Endothelial cell of umbilical vein (primary cell): ENCODE results near the gene SLC44A3. TPM values are rescaled to one million over a fixed set of nuclear protein-coding genes. Genes with fewer than 3 reads are reported as not detected.

Experiments used
- BruUV-seq: library from RNA; stranded (reverse); fragments of 400-500 nt; replicated peaks from 2 replicates; lab custom pipeline; 2021; lab: Mats Ljungman, UMichigan
- CTCF ChIA-PET: fragments of 300-600, 350-600 bp; sonication (Branson Sonifier 250); formaldehyde crosslinking; loops from one replicate; lab custom pipeline; 2021; ENCODE audit warnings: antibody characterized with exemption, inconsistent platforms; lab: Charles Lee
- POLR2A ChIA-PET: fragments of 300-600, 350-600 bp; sonication (Branson Sonifier 250); formaldehyde crosslinking; loops from one replicate; lab custom pipeline; 2021; ENCODE audit warnings: antibody characterized with exemption, inconsistent platforms; lab: Charles Lee
- DNase-seq: peaks from one replicate; pipeline ENCODE4 v3.0.0-alpha.2; 2011; ENCODE audit warnings: low read depth, low spot score
- FAIRE-seq: peaks from 2 replicates; lab custom pipeline; 2011; peaks lifted over from hg19 to GRCh38; lab: Jason Lieb, UNC
- H2AFZ ChIP-seq: 2 replicates; pipeline ENCODE4 v1.6.0; 2012; ENCODE audit warnings: low read depth, low read length, control low read depth, inconsistent platforms
- H3K27ac ChIP-seq: 2 replicates; pipeline ENCODE4 v1.5.1; 2011; ENCODE audit warnings: low read depth, mild to moderate bottlenecking, control low read depth, low read length, moderate library complexity; ENCODE audit not compliant: insufficient read depth
- H3K27me3 ChIP-seq, 2 experiments: 2 replicates each; pipeline versions ENCODE4 v1.6.0 to v1.6.1; 2011; ENCODE audit warnings: low read length in 2 of 2, mixed read lengths in 1 of 2; ENCODE audit not compliant: control insufficient read depth in 2 of 2, insufficient read depth in 2 of 2
- H3K36me3 ChIP-seq, 2 experiments: 2 replicates in 1 of 2; 3 replicates in 1 of 2; pipeline ENCODE4 v1.5.1; 2011; ENCODE audit warnings: low read length in 2 of 2, mild to moderate bottlenecking in 1 of 2, moderate library complexity in 1 of 2; ENCODE audit not compliant: control insufficient read depth in 2 of 2, insufficient read depth in 2 of 2; ENCODE audit errors: extremely low read depth in 1 of 2
- H3K4me1 ChIP-seq: 3 replicates; pipeline ENCODE4 v1.5.1; 2011; ENCODE audit warnings: mild to moderate bottlenecking, low read length; ENCODE audit not compliant: control insufficient read depth, insufficient read depth; ENCODE audit errors: extremely low read depth
- H3K4me2 ChIP-seq: 2 replicates; pipeline ENCODE4 v1.6.1; 2011; ENCODE audit warnings: low read length, control low read depth, mixed read lengths; ENCODE audit not compliant: insufficient read depth
- H3K4me3 ChIP-seq, 3 experiments: fragments of 200-600 bp in 1 of 3; sonication (generic), shearing (Covaris generic) in 1 of 3; replicated peaks in 1 of 3; 2 replicates each; pipeline ENCODE4 v1.5.1; 2011 to 2016; ENCODE audit warnings: control low read depth in 3 of 3, low read length in 3 of 3, mild to moderate bottlenecking in 2 of 3, inconsistent platforms in 1 of 3, low read depth in 1 of 3, moderate library complexity in 1 of 3; ENCODE audit not compliant: insufficient read depth in 1 of 3
- H3K79me2 ChIP-seq: 2 replicates; pipeline ENCODE4 v1.6.0; 2012; ENCODE audit warnings: low read length, inconsistent platforms; ENCODE audit not compliant: control insufficient read depth, insufficient read depth
- H3K9ac ChIP-seq: replicated peaks from 2 replicates; pipeline ENCODE3; 2011; ENCODE audit warnings: low read length, control low read depth; ENCODE audit not compliant: insufficient read depth; ENCODE audit errors: extremely low read depth
- H3K9me1 ChIP-seq: replicated peaks from 3 replicates; pipeline ENCODE4 v1.6.0; 2011; ENCODE audit warnings: mild to moderate bottlenecking, low read length; ENCODE audit not compliant: control insufficient read depth, insufficient read depth; ENCODE audit errors: extremely low read depth
- H3K9me3 ChIP-seq: replicated peaks from 2 replicates; pipeline ENCODE4 v1.5.1; 2012; ENCODE audit warnings: low read length, inconsistent platforms; ENCODE audit not compliant: control insufficient read depth, insufficient read depth
- H4K20me1 ChIP-seq: replicated peaks from 2 replicates; pipeline ENCODE3; 2011; ENCODE audit warnings: mild to moderate bottlenecking, low read length; ENCODE audit not compliant: control insufficient read depth, insufficient read depth; ENCODE audit errors: extremely low read depth
- CTCF ChIP-seq, 2 donors: IDR thresholded peaks; 1 replicate in 1 of 2; 2 replicates in 1 of 2; pipeline ENCODE4 v1.5.1; 2011; ENCODE audit warnings: low read length in 2 of 2, mild to moderate bottlenecking in 2 of 2, moderate library complexity in 2 of 2, control low read depth in 1 of 2, inconsistent platforms in 1 of 2, low read depth in 1 of 2; ENCODE audit not compliant: insufficient read depth in 1 of 2; ENCODE audit errors: extremely low read depth in 1 of 2
- EZH2 ChIP-seq: IDR thresholded peaks from 2 replicates; pipeline ENCODE4 v1.6.1; 2012; ENCODE audit warnings: borderline replicate concordance, low read depth, mild to moderate bottlenecking, moderate library complexity, low read length, inconsistent platforms; ENCODE audit not compliant: severe bottlenecking
- FOS ChIP-seq: IDR thresholded peaks from 2 replicates; pipeline ENCODE4 v1.6.1; 2011; ENCODE audit warnings: mild to moderate bottlenecking, low read length, moderate library complexity, borderline replicate concordance; ENCODE audit not compliant: insufficient read depth
- GATA2 ChIP-seq: IDR thresholded peaks from 2 replicates; pipeline ENCODE4 v1.7.0; 2011; ENCODE audit warnings: low read depth, mild to moderate bottlenecking, moderate library complexity, mixed read lengths, low read length; ENCODE audit not compliant: insufficient read length, insufficient read depth
- JUN ChIP-seq: IDR thresholded peaks from 2 replicates; pipeline ENCODE4 v1.6.1; 2011; ENCODE audit warnings: borderline replicate concordance, low read depth; ENCODE audit not compliant: insufficient read length, insufficient read depth
- MAX ChIP-seq: IDR thresholded peaks from 2 replicates; pipeline ENCODE4 v1.6.1; 2011; ENCODE audit not compliant: insufficient read depth, insufficient read length
- MYC ChIP-seq: IDR thresholded peaks from one replicate; pipeline ENCODE4 v1.6.1; 2011; ENCODE audit warnings: mild to moderate bottlenecking, low read depth, low read length
- POLR2A ChIP-seq: IDR thresholded peaks from 2 replicates; pipeline ENCODE4 v1.6.1; 2012; ENCODE audit warnings: low read depth, mild to moderate bottlenecking, control low read depth, low read length
- POLR2AphosphoS5 ChIP-seq: IDR thresholded peaks from 2 replicates; pipeline ENCODE4 v1.6.1; 2012; ENCODE audit warnings: low read depth, mild to moderate bottlenecking, control low read depth, low read length, moderate library complexity; ENCODE audit not compliant: insufficient read depth
- dilution Hi-C: fragments of 300-500 bp; cut with MboI; formaldehyde crosslinking; loops from one replicate; pipeline ENCODE4 v1.15.0; 2019; ENCODE audit warnings: low sequenced_read_pairs; ENCODE audit not compliant: extremely low pct_ligation_motif_present
- intact Hi-C: fragments of 100-400 bp; cut with micrococcal nuclease; formaldehyde crosslinking; loops from one replicate; pipeline ENCODE4 v1.10.0; 2022
- polyA plus RNA-seq, 4 experiments: library from polyadenylated mRNA; depleted of rRNA in 3 of 4; stranded (reverse) in 3 of 4; unstranded in 1 of 4; fragments of >200 nt; gene quantifications; 2 replicates each; pipeline versions ENCODE4 v1.2.1 to v1.2.3, GENCODE V29; 2011 to 2012; ENCODE audit warnings: missing spikeins in 1 of 4
- total RNA-seq: library from RNA; stranded (reverse); gene quantifications from 2 replicates; pipeline ENCODE4 v1.2.3, GENCODE V29; 2021

SLC44A3 gene
- total and polyA plus RNA-seq, 2 donors (not counting 3 experiments of a cell fraction or from before 2014, with no cell fraction given) = 0.29 to 0.42 TPM

GRCh38 chr1:94823116-94823515, 3.0 kb downstream of the SLC44A3 start:
- Histone ChIP-seq H3K4me3 (no peak overlapping the region), H3K4me2 (no peak overlapping the region), H3K9me3 (no peaks in the 10 kb centered on the region), H3K9me1 (no peaks in the 10 kb centered on the region), H2AFZ (no peak overlapping the region), H3K36me3 (no peaks in the 10 kb centered on the region), H3K79me2 (no peaks in the 10 kb centered on the region), H3K27ac (no peak overlapping the region), H3K4me1 (peaks cover 2% of the 10 kb centered on the region), H4K20me1 (no peaks in the 10 kb centered on the region), H3K27me3 (peaks cover 44 to 53% of the 10 kb centered on the region in 2 experiments), H3K9ac (no peak overlapping the region)
- DNase-seq (no peak), FAIRE-seq (no peak)
- CTCF ChIA-PET = interaction anchor here (2.1 to 3.9 kb wide), 2 partner anchors 219 to 220 kb away, joined by 6 to 17 read pairs; no protein-coding TSS in a partner anchor
- intact Hi-C loops = no loop called here
- POLR2A ChIA-PET = no interaction called here
- BruUV-seq = no TSS peak
- dilution Hi-C loops = loop anchor here (25.0 kb wide), 1 partner anchor 286 kb away; the partner anchor contains the start of gene F3
- TF ChIP-seq POLR2A (no peak), GATA2 (no peak), MYC (no peak), MAX (no peak)

- Histone ChIP-seq H3K27me3 (peaks cover 35 to 48% of the 10 kb centered on the region in 2 experiments), H3K9me3 (no peaks in the 10 kb centered on the region), H3K4me2 (no peak overlapping the region), H3K4me1 (no peaks in the 10 kb centered on the region), H3K9me1 (no peaks in the 10 kb centered on the region), H3K36me3 (no peaks in the 10 kb centered on the region), H4K20me1 (no peaks in the 10 kb centered on the region), H3K27ac (no peak overlapping the region), H3K79me2 (no peaks in the 10 kb centered on the region), H3K9ac (no peak overlapping the region), H2AFZ (no peak overlapping the region), H3K4me3 (no peak overlapping the region)
- CTCF ChIA-PET = no interaction called here
- BruUV-seq = no TSS peak
- TF ChIP-seq EZH2 (no peak), POLR2AphosphoS5 (no peak), MAX (no peak), MYC (no peak), FOS (no peak), GATA2 (no peak), JUN (no peak), CTCF (IDR thresholded peaks at IDR 0.05; ENCODE audit: extremely low read depth in 1 of 2, insufficient read depth in 1 of 2, low read depth in 1 of 2, low read length in 2 of 2) (no peak), POLR2A (no peak)
- dilution Hi-C loops (no loop called here), intact Hi-C loops (no loop called here)
- no peak for FAIRE-seq
- POLR2A ChIA-PET = no interaction called here
- no peak for DNase-seq
Observed at GRCh38 chr1:94825936-94826335, 5.8 kb downstream of the SLC44A3 start.
